Pancreas (tissue), 10 donors: ENCODE data around the gene S100A16. TPM values are rescaled to one million over a fixed set of nuclear protein-coding genes. Genes with fewer than 3 reads are reported as not detected.
"Not testable (repeated sequence)": the region's sequence is repeated elsewhere in the genome, so short reads cannot be mapped to it uniquely, and the experiment has no call there.

ENCODE experiments used
- ATAC-seq, 4 donors: fragments of 200-7000 bp; cut with Tn5 transposase; one replicate each; pipeline versions ENCODE4 v1.8.0 to v1.9.1; 2020; ENCODE audit warnings: mild to moderate bottlenecking in 4 of 4, moderate library complexity in 4 of 4
- DNase-seq, 6 donors: peaks; one replicate each; pipeline ENCODE4 v3.0.0-alpha.2; 2020
- FAIRE-seq: peaks from 2 replicates; lab custom pipeline; 2012; peaks lifted over from hg19 to GRCh38; lab: Jason Lieb, UNC
- H3K27ac ChIP-seq, 4 donors: fragments of 200-600 bp; sonication (generic); 1 replicate in 3 of 4; 2 replicates in 1 of 4; pipeline versions ENCODE4 v1.5.0 to v1.8.0; 2020
- H3K27me3 ChIP-seq, 4 donors: fragments of 200-600 bp; one replicate each; pipeline ENCODE4 v1.8.0; 2021
- H3K36me3 ChIP-seq, 3 donors: fragments of 200-600 bp; sonication (generic) in 1 of 3; one replicate each; pipeline versions ENCODE4 v1.5.0 to v1.8.0; 2020 to 2021
- H3K4me1 ChIP-seq, 3 donors: fragments of 200-600 bp; one replicate each; pipeline ENCODE4 v1.8.0; 2021
- H3K4me3 ChIP-seq, 4 donors: fragments of 200-600 bp; sonication (generic) in 2 of 4; one replicate each; pipeline versions ENCODE4 v1.5.0 to v1.8.0; 2020 to 2021
- H3K9me3 ChIP-seq, 4 donors: fragments of 200-600 bp; one replicate each; pipeline ENCODE4 v1.8.0; 2021
- WGBS, 2 donors: extraction: QIAGEN DNeasy Blood & Tissue Kit; methylation state at CpG; one replicate each; pipeline ENCODE4 v1.1.7; 2013; 5-methylcytosine and 5-hydroxymethylcytosine counted together
- intact Hi-C, 3 donors: fragments of 100-400 bp; cut with DNase I; formaldehyde crosslinking; loops; one replicate each; pipeline versions ENCODE4 v1.11.1 to v1.14.2; 2022
- polyA plus RNA-seq, 2 donors: library from polyadenylated mRNA; stranded (reverse); fragments of 200-250 nt; gene quantifications; one replicate each; pipeline ENCODE4 v1.2.3, GENCODE V29; 2013
- total RNA-seq, 6 donors: library from RNA; stranded (reverse); fragmentation: NEBNext Ultra II Directional in 4 of 6; extraction: Animal tissue kit (Norgen Biotek cat#: 25700) in 4 of 6; gene quantifications; one replicate each; pipeline versions ENCODE4 v1.2.1 to v1.2.4, GENCODE V29; 2021 to 2023
- TF ChIP-seq, protein P1 (sequence below), 4 donors: fragments of 200-600 bp; sonication (generic) in 3 of 4; IDR thresholded peaks; one replicate each; pipeline versions ENCODE4 v1.5.0 to v1.8.0; 2021; ENCODE audit warnings: antibody characterized with exemption in 4 of 4
- donor health status: healthy with polysubstance abuse.
- donor health status: DM: no; HTN: no; CAD: no; lungs with moderate emphysema.
- donor health status: DM: no; HTN: no; CAD: no.
- donor health status: control.
- donor health status: control.
- donor health status: Bipolar disorder and iron deficiency.
- donor health status: DM: yes; HTN: yes; CAD: no.
- donor health status: DM: no; HTN: no; CAD: no.
- donor health status: DM: no; HTN: no; CAD: no.
- donor health status: DM: yes; HTN: yes; CAD: no.

Gene S100A16
- total and polyA plus RNA-seq, 8 donors: 8.1 to 43.9 (median 21.4) TPM

DNA sequence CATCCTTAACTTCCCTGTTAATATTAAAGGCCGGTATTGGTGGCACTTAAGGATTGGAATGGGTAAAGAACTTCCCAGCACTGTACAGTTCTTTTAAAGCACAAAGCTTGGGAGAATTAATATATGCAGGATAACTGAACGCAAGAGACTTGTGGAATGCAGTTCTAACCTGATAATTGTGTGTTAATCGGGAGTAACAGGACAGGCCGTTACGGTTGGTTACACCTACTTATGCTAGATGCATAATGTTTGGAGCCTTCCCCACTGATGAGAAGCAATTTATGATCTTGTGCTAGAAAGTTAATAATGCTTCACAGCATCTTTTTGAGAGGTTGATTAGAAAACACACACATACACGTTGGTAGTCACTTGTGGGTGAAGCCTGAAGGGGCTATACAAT lies 27.9 kb upstream of the S100A16 start:
- DNase-seq (no peak), ATAC-seq (no peak), FAIRE-seq (no peak)
- 52 to 65% methylated on average over 6 of the region's 6 CpGs for WGBS, 2 donors
- Histone ChIP-seq H3K27me3 (no peaks in the 10 kb centered on the region), H3K9me3 (no peaks in the 10 kb centered on the region), H3K4me1 (peaks cover 12 to 45% (median 36%) of the 10 kb centered on the region in 3 donors), H3K27ac (no peak overlapping the region), H3K4me3 (no peak overlapping the region), H3K36me3 (peaks cover 13 to 93% (median 67%) of the 10 kb centered on the region in 3 donors)
- intact Hi-C loops: no loop called here
- TF ChIP-seq, protein P1, sequence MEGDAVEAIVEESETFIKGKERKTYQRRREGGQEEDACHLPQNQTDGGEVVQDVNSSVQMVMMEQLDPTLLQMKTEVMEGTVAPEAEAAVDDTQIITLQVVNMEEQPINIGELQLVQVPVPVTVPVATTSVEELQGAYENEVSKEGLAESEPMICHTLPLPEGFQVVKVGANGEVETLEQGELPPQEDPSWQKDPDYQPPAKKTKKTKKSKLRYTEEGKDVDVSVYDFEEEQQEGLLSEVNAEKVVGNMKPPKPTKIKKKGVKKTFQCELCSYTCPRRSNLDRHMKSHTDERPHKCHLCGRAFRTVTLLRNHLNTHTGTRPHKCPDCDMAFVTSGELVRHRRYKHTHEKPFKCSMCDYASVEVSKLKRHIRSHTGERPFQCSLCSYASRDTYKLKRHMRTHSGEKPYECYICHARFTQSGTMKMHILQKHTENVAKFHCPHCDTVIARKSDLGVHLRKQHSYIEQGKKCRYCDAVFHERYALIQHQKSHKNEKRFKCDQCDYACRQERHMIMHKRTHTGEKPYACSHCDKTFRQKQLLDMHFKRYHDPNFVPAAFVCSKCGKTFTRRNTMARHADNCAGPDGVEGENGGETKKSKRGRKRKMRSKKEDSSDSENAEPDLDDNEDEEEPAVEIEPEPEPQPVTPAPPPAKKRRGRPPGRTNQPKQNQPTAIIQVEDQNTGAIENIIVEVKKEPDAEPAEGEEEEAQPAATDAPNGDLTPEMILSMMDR (IDR thresholded peaks at IDR 0.05): no peak

DNA sequence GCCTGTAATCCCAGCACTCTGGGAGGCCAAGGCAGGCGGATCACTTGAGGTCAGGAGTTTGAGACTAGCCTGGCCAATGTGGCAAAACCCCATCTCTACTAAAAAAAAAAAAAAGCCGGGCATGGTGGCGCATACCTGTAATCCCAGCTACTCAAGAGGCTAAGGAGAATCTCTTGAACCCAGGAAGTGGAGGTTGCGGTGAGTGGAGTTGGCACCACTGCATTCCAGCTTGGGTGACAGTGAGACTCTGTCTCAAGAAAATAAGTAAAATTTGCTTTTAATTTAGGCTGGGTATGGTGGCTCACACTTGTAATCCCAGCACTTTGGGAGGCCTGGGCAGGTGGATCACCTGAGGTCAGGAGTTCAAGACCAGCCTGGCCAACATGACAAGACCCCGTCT lies 27.3 kb upstream of the S100A16 start:
- H3K36me3 ChIP-seq: peaks cover 13 to 87% (median 63%) of the 10 kb centered on the region in 3 donors
- H3K4me3 ChIP-seq, H3K9me3 ChIP-seq, intact Hi-C loops, FAIRE-seq, ATAC-seq, H3K27ac ChIP-seq, DNase-seq, H3K27me3 ChIP-seq: not testable (repeated sequence)
- 97 to 100% methylated on average over 5 of the region's 5 CpGs for WGBS, 2 donors
- peaks cover 12 to 52% (median 39%) of the 10 kb centered on the region in 3 donors for H3K4me1 ChIP-seq

DNA sequence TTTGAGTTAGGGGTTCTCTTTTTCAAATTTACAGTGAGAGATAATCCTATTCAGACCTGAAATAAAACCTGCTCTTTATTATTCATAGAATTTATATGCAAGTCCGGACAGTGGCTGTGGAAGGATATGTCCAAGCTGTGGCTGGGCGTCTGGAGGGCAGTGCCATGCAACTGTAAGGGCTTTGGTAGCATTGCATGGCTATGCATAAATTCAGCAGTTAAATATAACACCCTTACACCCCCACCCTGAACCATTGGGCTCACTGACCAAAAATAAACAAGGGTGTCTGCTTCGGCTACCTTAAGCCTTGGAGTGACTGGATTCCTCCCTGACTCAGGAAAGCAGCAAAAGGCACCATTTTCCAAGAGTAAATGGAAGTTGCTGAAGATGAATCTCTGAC lies 26.3 kb upstream of the S100A16 start:
- WGBS, 2 donors: 85 to 91% methylated on average over 3 of the region's 3 CpGs
- intact Hi-C loops: no loop called here
- H3K4me1 ChIP-seq: peaks cover 12 to 53% (median 39%) of the 10 kb centered on the region in 3 donors
- no peaks in the 10 kb centered on the region for H3K9me3 ChIP-seq
- peak overlapping the region in 1 of 4 donors; percentile 0 for H3K27ac ChIP-seq
- TF ChIP-seq, protein P1 (IDR thresholded peaks at IDR 0.05): no peak
- no peak for ATAC-seq
- H3K27me3 ChIP-seq: no peaks in the 10 kb centered on the region
- no peak overlapping the region for H3K4me3 ChIP-seq
- peaks cover 13 to 77% (median 56%) of the 10 kb centered on the region in 3 donors for H3K36me3 ChIP-seq
- no peak for FAIRE-seq
- peak in 1 of 6 donors; percentile 12 for DNase-seq

DNA sequence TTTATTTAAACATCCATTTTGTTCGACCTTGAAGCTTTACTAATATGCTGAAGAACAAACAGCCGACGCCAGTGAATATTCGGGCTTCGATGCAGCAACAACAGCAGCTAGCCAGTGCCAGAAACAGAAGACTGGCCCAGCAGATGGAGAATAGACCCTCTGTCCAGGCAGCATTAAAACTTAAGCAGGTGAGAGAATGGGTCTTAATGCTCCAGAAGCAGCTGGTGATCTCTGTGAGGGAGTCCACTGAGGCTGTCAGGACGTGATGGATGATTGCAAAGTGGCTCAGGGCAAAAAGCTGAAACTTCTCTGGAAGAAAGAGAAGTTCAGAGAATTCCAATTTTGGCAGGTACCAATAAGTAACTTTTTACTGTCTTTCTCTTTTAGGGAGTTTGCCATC lies 25.3 kb upstream of the S100A16 start:
- intact Hi-C loops: no loop called here
- DNase-seq: peak in 2 of 6 donors; percentile 17 to 31
- Histone ChIP-seq H3K27me3 (no peaks in the 10 kb centered on the region), H3K27ac (peak overlapping the region in 3 of 4 donors; percentile 17 to 57 (median 42)), H3K9me3 (no peaks in the 10 kb centered on the region), H3K36me3 (peaks cover 10 to 73% (median 52%) of the 10 kb centered on the region in 3 donors), H3K4me1 (peaks cover 12 to 45% (median 30%) of the 10 kb centered on the region in 3 donors), H3K4me3 (peak overlapping the region in 1 of 4 donors; percentile 2)
- 7 to 19% methylated on average over 6 of the region's 6 CpGs for WGBS, 2 donors
- ATAC-seq: no peak
- TF ChIP-seq, protein P1 (IDR thresholded peaks at IDR 0.05): no peak
- no peak for FAIRE-seq

DNA sequence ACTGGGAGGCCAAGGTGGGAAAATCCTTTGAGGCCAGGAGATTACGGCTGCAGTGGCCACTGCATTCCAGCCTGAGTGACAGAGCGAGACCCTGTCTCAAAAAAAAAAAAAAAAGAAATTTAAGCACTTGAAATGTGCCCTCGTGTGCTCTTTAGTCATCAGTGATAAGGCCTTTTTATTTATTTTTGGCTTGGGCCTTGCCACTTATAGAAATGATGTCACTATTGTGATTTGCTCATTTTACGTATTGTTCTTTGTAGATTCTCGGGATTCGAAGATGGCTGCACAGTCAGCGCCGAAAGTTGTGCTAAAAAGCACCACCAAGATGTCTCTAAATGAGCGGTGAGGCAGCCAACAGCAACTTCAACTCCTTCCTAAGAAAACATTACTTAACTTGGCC lies 23.4 kb upstream of the S100A16 start:
- intact Hi-C loops: no loop called here
- Histone ChIP-seq H3K27ac (peak overlapping the region in 2 of 4 donors; percentile 57 to 100), H3K36me3 (peaks cover 0 to 53% (median 35%) of the 10 kb centered on the region in 3 donors), H3K4me3 (peak overlapping the region in 1 of 4 donors; percentile 6), H3K27me3 (no peaks in the 10 kb centered on the region), H3K9me3 (no peaks in the 10 kb centered on the region), H3K4me1 (peaks cover 12 to 42% (median 30%) of the 10 kb centered on the region in 3 donors)
- no peak for FAIRE-seq
- peak in 1 of 6 donors; percentile 20 for DNase-seq
- WGBS, 2 donors: 90 to 94% methylated on average over 9 of the region's 9 CpGs
- no peak for ATAC-seq
- TF ChIP-seq, protein P1 (IDR thresholded peaks at IDR 0.05): no peak
